ENCODE measurements around the gene FGD2. TPM values are rescaled to one million over a fixed set of nuclear protein-coding genes. Genes with fewer than 3 reads are reported as not detected.

Gene FGD2
- total RNA-seq, 1 experiment from 2014 or later = not detected

DNA sequence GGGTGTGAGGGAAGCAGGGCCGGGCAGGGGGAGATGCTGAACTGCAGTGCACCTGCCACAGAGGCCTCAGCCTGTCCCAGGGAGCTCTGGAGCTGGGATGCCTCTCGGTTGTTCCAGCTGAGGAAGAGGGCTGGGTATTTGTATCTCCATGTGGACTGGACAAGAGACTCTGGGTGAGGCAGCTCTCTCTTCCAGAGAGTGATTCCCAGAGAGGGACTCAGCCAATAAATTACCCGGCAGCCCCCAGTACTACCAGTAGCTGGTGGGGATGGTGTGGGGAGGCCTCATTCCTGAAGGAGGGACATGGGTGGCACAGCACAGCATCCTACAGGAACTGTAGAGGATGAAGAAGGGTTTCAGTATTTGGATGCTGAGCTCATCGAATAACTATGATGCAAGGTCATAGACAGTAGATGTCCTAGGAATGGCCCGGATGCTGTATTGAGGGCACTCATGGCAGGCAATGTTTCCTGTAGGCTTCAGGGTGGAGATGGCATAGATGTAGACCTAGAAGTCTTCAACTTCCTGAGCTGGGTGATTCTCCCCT, 1.4 kb downstream of the FGD2 start:
- ChIA-PET CTCF (interaction anchor here (1.3 kb wide), 1 partner anchor 11 kb away, joined by 6 read pairs; no protein-coding TSS in a partner anchor), POLR2A (ENCODE audit: low non-redundant PET) (no interaction called here)
- H3K36me3 ChIP-seq (ENCODE audit: insufficient read depth, low read length, poor library complexity, severe bottlenecking) = no peaks in the 10 kb centered on the region
- intact Hi-C loops (cut with micrococcal nuclease; ENCODE audit: unreplicated experiment) = no loop called here
- H3K9me3 ChIP-seq (ENCODE audit: low read depth, low read length, poor library complexity, severe bottlenecking) = no peaks in the 10 kb centered on the region
- H3K4me3 ChIP-seq (ENCODE audit: low read depth, low read length, poor library complexity, severe bottlenecking) = no peak overlapping the region
- no peak overlapping the region for H3K27ac ChIP-seq (ENCODE audit: low read depth, low read length, poor library complexity, severe bottlenecking)
- no peaks in the 10 kb centered on the region for H3K4me1 ChIP-seq (ENCODE audit: insufficient read depth, low read length, poor library complexity, severe bottlenecking)
- no TSS peak for BruUV-seq (replicated peaks)
- no peak for DNase-seq (ENCODE audit: low spot score)
- H3K27me3 ChIP-seq (replicated peaks; ENCODE audit: insufficient read depth, low read depth, low read length, poor library complexity) = no peaks in the 10 kb centered on the region
- TF ChIP-seq, protein P1, sequence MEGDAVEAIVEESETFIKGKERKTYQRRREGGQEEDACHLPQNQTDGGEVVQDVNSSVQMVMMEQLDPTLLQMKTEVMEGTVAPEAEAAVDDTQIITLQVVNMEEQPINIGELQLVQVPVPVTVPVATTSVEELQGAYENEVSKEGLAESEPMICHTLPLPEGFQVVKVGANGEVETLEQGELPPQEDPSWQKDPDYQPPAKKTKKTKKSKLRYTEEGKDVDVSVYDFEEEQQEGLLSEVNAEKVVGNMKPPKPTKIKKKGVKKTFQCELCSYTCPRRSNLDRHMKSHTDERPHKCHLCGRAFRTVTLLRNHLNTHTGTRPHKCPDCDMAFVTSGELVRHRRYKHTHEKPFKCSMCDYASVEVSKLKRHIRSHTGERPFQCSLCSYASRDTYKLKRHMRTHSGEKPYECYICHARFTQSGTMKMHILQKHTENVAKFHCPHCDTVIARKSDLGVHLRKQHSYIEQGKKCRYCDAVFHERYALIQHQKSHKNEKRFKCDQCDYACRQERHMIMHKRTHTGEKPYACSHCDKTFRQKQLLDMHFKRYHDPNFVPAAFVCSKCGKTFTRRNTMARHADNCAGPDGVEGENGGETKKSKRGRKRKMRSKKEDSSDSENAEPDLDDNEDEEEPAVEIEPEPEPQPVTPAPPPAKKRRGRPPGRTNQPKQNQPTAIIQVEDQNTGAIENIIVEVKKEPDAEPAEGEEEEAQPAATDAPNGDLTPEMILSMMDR (conservative IDR thresholded peaks at IDR 0.05; ENCODE audit: low read depth, low read length) = no peak
- TF ChIP-seq EZH2 (IDR thresholded peaks at IDR 0.05; ENCODE audit: borderline replicate concordance, low read depth, low read length, poor library complexity, severe bottlenecking) = no peak

DNA sequence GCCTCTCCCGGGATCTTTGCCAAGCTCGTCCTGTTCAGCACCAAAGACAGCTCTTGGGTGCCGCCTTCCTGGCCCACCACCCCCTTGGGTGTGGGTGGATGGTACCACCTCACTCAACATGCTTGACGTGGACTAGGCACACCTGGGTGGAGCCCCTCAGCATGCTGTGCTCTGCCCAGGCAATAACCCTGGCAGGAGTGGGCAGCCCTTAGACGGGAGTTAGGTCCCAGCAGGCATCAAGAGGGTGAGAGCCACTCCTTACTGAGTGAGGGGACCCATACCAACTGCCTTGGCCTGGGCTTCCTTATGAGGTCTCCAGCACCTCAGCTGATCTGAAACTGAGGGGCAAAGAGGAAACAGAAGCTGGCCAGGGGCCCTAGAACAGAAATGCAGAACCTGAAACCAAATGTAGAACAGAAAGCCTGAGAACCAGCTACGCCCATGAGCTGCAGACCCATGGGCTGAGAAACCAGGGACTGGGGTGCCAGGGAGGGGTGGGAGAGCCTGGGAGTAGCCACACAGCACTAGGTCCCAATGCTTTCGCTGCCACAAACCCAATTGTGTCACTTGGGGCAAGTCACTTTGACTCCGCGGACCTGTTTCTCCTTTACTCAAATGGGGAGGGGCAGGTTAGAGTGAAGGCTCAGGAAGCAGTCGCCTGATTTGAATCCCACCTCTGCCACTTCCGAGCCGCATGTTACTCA, 2.0 kb downstream of the FGD2 start:
- Histone ChIP-seq H3K9me3 (ENCODE audit: low read depth, low read length, poor library complexity, severe bottlenecking) (no peaks in the 10 kb centered on the region), H3K4me3 (ENCODE audit: low read depth, low read length, poor library complexity, severe bottlenecking) (no peak overlapping the region), H3K4me1 (ENCODE audit: insufficient read depth, low read length, poor library complexity, severe bottlenecking) (no peaks in the 10 kb centered on the region), H3K27me3 (replicated peaks; ENCODE audit: insufficient read depth, low read depth, low read length, poor library complexity) (no peaks in the 10 kb centered on the region), H3K36me3 (ENCODE audit: insufficient read depth, low read length, poor library complexity, severe bottlenecking) (no peaks in the 10 kb centered on the region), H3K27ac (ENCODE audit: low read depth, low read length, poor library complexity, severe bottlenecking) (no peak overlapping the region)
- intact Hi-C loops (cut with micrococcal nuclease; ENCODE audit: unreplicated experiment) = no loop called here
- POLR2A ChIA-PET (ENCODE audit: low non-redundant PET) = no interaction called here
- no TSS peak for BruUV-seq (replicated peaks)
- CTCF ChIA-PET = interaction anchor here (1.3 kb wide), 1 partner anchor 11 kb away, joined by 6 read pairs; no protein-coding TSS in a partner anchor
- TF ChIP-seq, protein P1 (conservative IDR thresholded peaks at IDR 0.05; ENCODE audit: low read depth, low read length) = no peak
- no peak for TF ChIP-seq EZH2 (IDR thresholded peaks at IDR 0.05; ENCODE audit: borderline replicate concordance, low read depth, low read length, poor library complexity, severe bottlenecking)
- no peak for DNase-seq (ENCODE audit: low spot score)

DNA sequence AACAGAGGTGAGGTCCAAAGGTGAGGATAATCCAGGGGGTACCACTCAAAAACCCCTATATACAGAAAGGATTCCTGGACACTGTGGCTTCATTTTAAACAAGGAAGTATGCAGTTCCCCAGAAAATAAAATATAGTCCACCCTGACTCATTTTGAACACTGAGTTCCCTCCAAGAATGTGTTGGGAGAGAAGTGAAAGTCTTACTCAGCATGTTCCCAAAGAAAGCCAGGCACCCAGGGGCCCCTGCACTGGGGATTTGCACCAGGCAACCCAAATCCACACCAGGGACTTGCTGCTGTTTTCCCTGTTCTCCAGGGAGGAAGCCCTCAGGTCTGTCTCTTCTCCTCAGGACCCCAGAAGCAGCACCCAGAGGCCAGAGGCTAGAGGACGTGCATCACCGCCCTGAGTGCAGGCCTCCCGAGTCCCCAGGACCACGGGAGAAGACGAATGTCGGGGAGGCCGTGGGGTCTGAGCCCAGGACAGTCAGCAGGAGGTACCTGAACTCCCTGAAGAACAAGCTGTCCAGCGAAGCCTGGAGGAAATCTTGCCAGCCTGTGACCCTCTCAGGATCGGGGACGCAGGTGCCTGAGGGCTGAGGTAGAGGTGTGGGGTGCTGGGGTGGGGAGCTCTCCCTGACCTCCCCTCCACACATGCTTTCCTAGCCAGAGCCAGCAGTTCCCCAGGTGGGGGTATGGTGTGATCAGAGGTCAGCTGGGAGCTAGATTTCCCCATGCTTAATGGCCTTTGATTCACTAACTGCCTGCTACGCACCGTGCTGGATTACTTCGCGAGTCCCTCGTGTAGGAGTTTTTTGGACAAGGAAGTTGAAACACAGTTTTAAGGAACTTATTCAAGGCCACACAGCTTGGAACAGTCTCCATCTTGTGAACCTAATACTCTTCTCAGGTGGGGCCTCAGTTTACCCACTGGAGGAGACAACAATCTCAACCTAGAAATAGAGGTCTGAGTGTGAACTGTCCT, 3.3 kb downstream of the FGD2 start:
- intact Hi-C loops (cut with micrococcal nuclease; ENCODE audit: unreplicated experiment) = no loop called here
- CTCF ChIA-PET = no interaction called here
- H3K27me3 ChIP-seq (replicated peaks; ENCODE audit: insufficient read depth, low read depth, low read length, poor library complexity) = no peaks in the 10 kb centered on the region

More for the DNA sequence above, 3.3 kb downstream of the FGD2 start:
- no peaks in the 10 kb centered on the region for H3K36me3 ChIP-seq (ENCODE audit: insufficient read depth, low read length, poor library complexity, severe bottlenecking)
- no peaks in the 10 kb centered on the region for H3K4me1 ChIP-seq (ENCODE audit: insufficient read depth, low read length, poor library complexity, severe bottlenecking)
- BruUV-seq (replicated peaks) = no TSS peak
- TF ChIP-seq, protein P1 (conservative IDR thresholded peaks at IDR 0.05; ENCODE audit: low read depth, low read length) = no peak
- TF ChIP-seq EZH2 (IDR thresholded peaks at IDR 0.05; ENCODE audit: borderline replicate concordance, low read depth, low read length, poor library complexity, severe bottlenecking) = no peak
- no peak for DNase-seq (ENCODE audit: low spot score)
- H3K4me3 ChIP-seq (ENCODE audit: low read depth, low read length, poor library complexity, severe bottlenecking) = no peak overlapping the region
- POLR2A ChIA-PET (ENCODE audit: low non-redundant PET) = no interaction called here
- H3K9me3 ChIP-seq (ENCODE audit: low read depth, low read length, poor library complexity, severe bottlenecking) = no peaks in the 10 kb centered on the region
- H3K27ac ChIP-seq (ENCODE audit: low read depth, low read length, poor library complexity, severe bottlenecking) = no peak overlapping the region
